Activated gamma-delta T cell treated with anti-CD3 and anti-CD28 coated beads, Interleukin-2, amount 50 U/mL, for 16 hours (primary cell): ENCODE measurements around the gene SLC7A14.

Source experiments
- DNase-seq: peaks from one replicate; pipeline ENCODE4 v3.0.0-alpha.2; 2020; ENCODE audit warnings: low read depth

The SLC7A14 gene

GRCh38 chr3:170585937-170586310 is at the start of gene SLC7A14:
Gene SLC7A14, minus strand, starts transcription at chr3:170586075. Its CDS starts 59,139 bp downstream, at chr3:170526936.
- DNase-seq = no peak

GRCh38 chr3:170635385-170635735 is 49.5 kb upstream of the SLC7A14 start:
- no peak for DNase-seq

- no peak for DNase-seq
Observed at GRCh38 chr3:170634663-170635384, 48.9 kb upstream of the SLC7A14 start.

- no peak for DNase-seq
Observed at GRCh38 chr3:170633573-170633972, 47.7 kb upstream of the SLC7A14 start.

GRCh38 chr3:170632780-170633179 is 46.9 kb upstream of the SLC7A14 start:
- DNase-seq = no peak

GRCh38 chr3:170631755-170632488 is 46.0 kb upstream of the SLC7A14 start:
- no peak for DNase-seq

GRCh38 chr3:170623524-170623923 is 37.6 kb upstream of the SLC7A14 start:
- DNase-seq = no peak

- DNase-seq = no peak
Observed at GRCh38 chr3:170622369-170623159, 36.7 kb upstream of the SLC7A14 start.

GRCh38 chr3:170621256-170621655 is 35.4 kb upstream of the SLC7A14 start:
- no peak for DNase-seq

- DNase-seq = no peak
Observed at GRCh38 chr3:170614214-170614966, 28.5 kb upstream of the SLC7A14 start.

- no peak for DNase-seq
Observed at GRCh38 chr3:170611751-170612150, 25.9 kb upstream of the SLC7A14 start.

- DNase-seq = no peak
Observed at GRCh38 chr3:170610321-170610884, 24.5 kb upstream of the SLC7A14 start.

- DNase-seq = no peak
Observed at GRCh38 chr3:170608475-170608874, 22.6 kb upstream of the SLC7A14 start.

GRCh38 chr3:170606675-170607074 is 20.8 kb upstream of the SLC7A14 start:
- no peak for DNase-seq

- no peak for DNase-seq
Observed at GRCh38 chr3:170605490-170605889, 19.6 kb upstream of the SLC7A14 start.

- no peak for DNase-seq
Observed at GRCh38 chr3:170603770-170604510, 18.1 kb upstream of the SLC7A14 start.

- no peak for DNase-seq
Observed at GRCh38 chr3:170602556-170602955, 16.7 kb upstream of the SLC7A14 start.

- no peak for DNase-seq
Observed at GRCh38 chr3:170600005-170600624, 14.2 kb upstream of the SLC7A14 start.

GRCh38 chr3:170599091-170599490 is 13.2 kb upstream of the SLC7A14 start:
- no peak for DNase-seq

- DNase-seq = no peak
Observed at GRCh38 chr3:170598091-170598502, 12.2 kb upstream of the SLC7A14 start.

- DNase-seq = no peak
Observed at GRCh38 chr3:170594528-170594927, 8.7 kb upstream of the SLC7A14 start.
